ENCODE data around the gene PTPRK. TPM values are rescaled to one million over a fixed set of nuclear protein-coding genes. Genes with fewer than 3 reads are reported as not detected.
"Not testable (repeated sequence)": the region's sequence is repeated elsewhere in the genome, so short reads cannot be mapped to it uniquely, and the experiment has no call there.

Gene PTPRK
- total and polyA plus RNA-seq, 8 donors = 57.0 to 90.4 (median 78.6) TPM

DNA sequence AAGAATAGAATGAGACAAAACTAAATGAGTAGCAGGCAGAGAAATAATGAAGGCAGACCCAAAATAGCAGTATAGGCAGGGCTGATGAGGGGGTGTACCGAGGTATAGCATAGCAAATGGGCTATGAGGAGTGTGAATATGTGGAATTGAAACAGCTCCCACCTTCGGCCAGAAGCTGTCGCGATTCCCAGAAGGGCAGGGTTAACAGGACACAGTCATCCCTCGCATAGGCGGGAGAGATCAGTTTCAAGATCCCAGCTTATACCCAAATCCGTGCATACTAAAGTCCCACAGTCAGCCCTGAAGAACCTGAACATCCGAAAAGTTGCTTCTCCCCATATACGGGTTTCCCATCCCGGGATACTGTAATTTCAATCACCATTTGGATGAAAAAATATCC lies 82.7 kb downstream of the PTPRK start:
- intact Hi-C loops (cut with DNase I) = no loop called here
- ATAC-seq (no peak), DNase-seq (no peak)
- Histone ChIP-seq H3K9me3 (no peaks in the 10 kb centered on the region), H3K27ac (no peak overlapping the region), H3K36me3 (no peaks in the 10 kb centered on the region), H3K4me3 (no peak overlapping the region), H3K4me1 (no peaks in the 10 kb centered on the region), H3K27me3 (no peaks in the 10 kb centered on the region)
- TF ChIP-seq, protein P1, sequence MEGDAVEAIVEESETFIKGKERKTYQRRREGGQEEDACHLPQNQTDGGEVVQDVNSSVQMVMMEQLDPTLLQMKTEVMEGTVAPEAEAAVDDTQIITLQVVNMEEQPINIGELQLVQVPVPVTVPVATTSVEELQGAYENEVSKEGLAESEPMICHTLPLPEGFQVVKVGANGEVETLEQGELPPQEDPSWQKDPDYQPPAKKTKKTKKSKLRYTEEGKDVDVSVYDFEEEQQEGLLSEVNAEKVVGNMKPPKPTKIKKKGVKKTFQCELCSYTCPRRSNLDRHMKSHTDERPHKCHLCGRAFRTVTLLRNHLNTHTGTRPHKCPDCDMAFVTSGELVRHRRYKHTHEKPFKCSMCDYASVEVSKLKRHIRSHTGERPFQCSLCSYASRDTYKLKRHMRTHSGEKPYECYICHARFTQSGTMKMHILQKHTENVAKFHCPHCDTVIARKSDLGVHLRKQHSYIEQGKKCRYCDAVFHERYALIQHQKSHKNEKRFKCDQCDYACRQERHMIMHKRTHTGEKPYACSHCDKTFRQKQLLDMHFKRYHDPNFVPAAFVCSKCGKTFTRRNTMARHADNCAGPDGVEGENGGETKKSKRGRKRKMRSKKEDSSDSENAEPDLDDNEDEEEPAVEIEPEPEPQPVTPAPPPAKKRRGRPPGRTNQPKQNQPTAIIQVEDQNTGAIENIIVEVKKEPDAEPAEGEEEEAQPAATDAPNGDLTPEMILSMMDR (IDR thresholded peaks at IDR 0.05) = no peak

DNA sequence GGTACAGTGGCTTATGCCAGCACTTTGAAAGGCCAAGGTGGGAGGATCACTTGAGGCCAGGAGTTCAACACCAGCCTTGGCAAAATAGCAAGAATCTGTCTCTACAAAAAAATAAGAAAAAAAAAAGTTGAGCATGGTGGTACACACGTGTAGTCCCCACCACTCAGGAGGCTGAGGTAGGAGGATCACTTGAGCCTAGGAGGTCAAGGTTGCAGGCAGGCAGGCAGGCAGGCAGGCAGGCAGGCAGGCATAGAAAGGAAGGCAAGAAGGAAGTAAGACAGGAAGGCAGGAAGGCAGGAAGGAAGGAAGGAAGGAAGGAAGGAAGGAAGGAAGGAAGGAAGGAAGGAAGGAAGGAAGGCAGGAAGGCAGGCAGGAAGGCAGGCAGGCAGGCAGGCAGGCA lies 85.6 kb downstream of the PTPRK start:
- H3K36me3 ChIP-seq; H3K4me1 ChIP-seq; ATAC-seq; H3K27ac ChIP-seq; intact Hi-C loops (cut with DNase I); DNase-seq; H3K9me3 ChIP-seq; H3K4me3 ChIP-seq; H3K27me3 ChIP-seq: not testable (repeated sequence)

DNA sequence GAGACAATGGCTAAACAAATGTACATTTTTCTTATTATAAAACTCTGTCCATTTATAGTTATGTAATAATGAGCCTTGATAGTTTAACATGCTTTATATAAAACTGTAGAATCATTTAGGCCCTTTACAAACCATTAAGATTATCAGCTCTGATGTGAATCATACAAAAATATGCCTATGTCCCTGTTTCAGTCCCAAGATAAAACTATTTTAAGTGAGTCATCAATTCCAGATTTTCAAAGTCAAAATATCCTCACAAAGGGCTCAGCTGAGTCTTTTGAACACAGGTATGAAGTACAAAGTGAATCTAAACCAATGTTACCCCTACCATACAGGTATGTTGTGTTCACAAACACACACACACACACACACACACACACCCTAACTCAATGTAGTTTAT lies 88.0 kb downstream of the PTPRK start:
- intact Hi-C loops (cut with DNase I) = no loop called here
- no peak for ATAC-seq
- no peaks in the 10 kb centered on the region for H3K4me1 ChIP-seq

DNA sequence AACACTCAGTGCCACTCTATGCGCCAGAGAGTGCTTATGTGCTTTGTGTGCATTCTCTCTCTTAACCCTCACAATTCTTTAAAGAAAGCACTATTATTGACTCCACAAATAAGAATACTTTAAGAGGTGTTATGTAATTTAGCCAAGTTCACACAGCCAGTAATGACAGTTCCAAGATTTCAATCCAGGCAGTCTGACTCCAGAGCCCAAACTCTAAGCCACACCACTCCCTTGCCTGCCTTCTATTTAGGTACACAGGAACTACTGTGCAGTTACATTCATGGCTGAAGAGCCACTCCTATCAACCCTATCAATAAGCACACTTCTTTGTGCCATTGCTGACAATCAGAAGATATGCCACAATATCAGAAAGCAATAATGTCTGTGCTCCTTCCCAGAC lies 93.3 kb downstream of the PTPRK start:
- Histone ChIP-seq H3K27me3 (no peaks in the 10 kb centered on the region), H3K4me1 (no peaks in the 10 kb centered on the region), H3K27ac (no peak overlapping the region), H3K36me3 (no peaks in the 10 kb centered on the region), H3K4me3 (no peak overlapping the region), H3K9me3 (no peaks in the 10 kb centered on the region)
- TF ChIP-seq, protein P1 (IDR thresholded peaks at IDR 0.05) = no peak
- intact Hi-C loops (cut with DNase I) = no loop called here
- no peak for DNase-seq
- peak; percentile 84 for ATAC-seq

More for the DNA sequence above, 88.0 kb downstream of the PTPRK start:
- Histone ChIP-seq H3K27me3 (no peaks in the 10 kb centered on the region), H3K9me3 (no peaks in the 10 kb centered on the region), H3K27ac (no peak overlapping the region), H3K4me3 (no peak overlapping the region), H3K36me3 (no peaks in the 10 kb centered on the region)
- no peak for DNase-seq
- TF ChIP-seq, protein P1 (IDR thresholded peaks at IDR 0.05) = no peak

DNA sequence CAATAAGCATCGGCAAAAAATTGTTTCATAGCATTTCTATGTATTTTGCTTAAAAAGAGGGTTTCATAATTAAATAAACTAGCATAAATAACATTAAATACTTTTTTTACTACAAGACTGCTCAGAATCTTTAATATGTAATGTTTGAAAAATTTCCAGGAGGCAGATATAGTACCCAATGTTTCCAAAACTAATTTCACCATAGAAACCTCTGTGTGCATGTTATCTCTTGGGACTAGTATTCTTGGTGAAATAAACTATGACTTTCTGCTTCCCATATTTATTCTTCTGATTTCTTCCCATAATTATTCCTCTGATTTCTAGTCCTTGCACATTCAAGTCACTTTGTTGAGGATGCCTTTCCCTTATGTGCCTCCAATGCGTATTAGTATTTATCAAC lies 94.5 kb downstream of the PTPRK start:
- Histone ChIP-seq H3K4me1 (no peaks in the 10 kb centered on the region), H3K36me3 (no peaks in the 10 kb centered on the region), H3K4me3 (no peak overlapping the region), H3K9me3 (no peaks in the 10 kb centered on the region), H3K27me3 (no peaks in the 10 kb centered on the region), H3K27ac (no peak overlapping the region)
- no peak for ATAC-seq
- TF ChIP-seq, protein P1 (IDR thresholded peaks at IDR 0.05) = no peak
- intact Hi-C loops (cut with DNase I) = no loop called here
- no peak for DNase-seq

DNA sequence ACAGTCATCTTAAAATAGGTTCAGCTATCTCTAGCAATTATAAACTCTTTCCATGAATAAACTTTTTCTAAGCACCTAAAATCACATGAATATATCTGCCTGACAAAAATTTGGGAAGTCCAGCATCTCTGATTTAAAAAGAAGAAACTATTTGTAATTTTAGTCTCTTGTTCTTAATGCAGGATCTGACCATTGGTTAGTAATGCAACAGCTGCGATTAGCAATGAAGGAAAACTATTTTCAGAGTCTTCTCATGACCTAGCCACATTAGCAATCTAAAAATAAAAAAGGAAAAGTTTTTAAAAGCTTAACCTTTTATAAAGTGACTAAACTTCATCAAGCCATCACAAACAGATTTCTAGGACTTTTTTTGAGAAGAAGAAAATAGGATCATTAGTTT lies 97.5 kb downstream of the PTPRK start:
- Histone ChIP-seq H3K4me1 (no peaks in the 10 kb centered on the region), H3K4me3 (no peak overlapping the region), H3K36me3 (no peaks in the 10 kb centered on the region), H3K9me3 (peaks cover 0 to 10% of the 10 kb centered on the region in 2 donors), H3K27me3 (no peaks in the 10 kb centered on the region), H3K27ac (no peak overlapping the region)
- DNase-seq (no peak), ATAC-seq (no peak)
- intact Hi-C loops (cut with DNase I) = no loop called here
- TF ChIP-seq, protein P1 (IDR thresholded peaks at IDR 0.05) = no peak

All from left lung (tissue), 10 donors.